GM19240 (cell line): Measurements from ENCODE around the gene IL4.

Experiments used
- DNase-seq: peaks from one replicate; pipeline ENCODE4 v3.0.0; 2011; ENCODE audit warnings: low spot score; ENCODE audit not compliant: insufficient read length

The IL4 gene

GRCh38 chr5:132658381-132659302, 15.1 kb upstream of the IL4 start:
- no peak for DNase-seq

- DNase-seq, result no peak
Measured at GRCh38 chr5:132659598-132660493, 13.9 kb upstream of the IL4 start.

GRCh38 chr5:132661231-132662003, 12.4 kb upstream of the IL4 start:
- DNase-seq, result no peak

- no peak for DNase-seq
Measured at GRCh38 chr5:132662004-132662401, 11.8 kb upstream of the IL4 start.

- DNase-seq, result peak; percentile 82
Measured at GRCh38 chr5:132662925-132663770, 10.6 kb upstream of the IL4 start.

GRCh38 chr5:132663771-132664695, 9.8 kb upstream of the IL4 start:
- peak; percentile 70 for DNase-seq

- DNase-seq, result no peak
Measured at GRCh38 chr5:132664696-132665209, 9.0 kb upstream of the IL4 start.

- DNase-seq, result no peak
Measured at GRCh38 chr5:132665574-132666080, 8.2 kb upstream of the IL4 start.

- DNase-seq, result no peak
Measured at GRCh38 chr5:132666310-132667123, 7.3 kb upstream of the IL4 start.

GRCh38 chr5:132667309-132667708, 6.5 kb upstream of the IL4 start:
- no peak for DNase-seq

- DNase-seq, result no peak
Measured at GRCh38 chr5:132667761-132668705, 5.8 kb upstream of the IL4 start.

- DNase-seq, result no peak
Measured at GRCh38 chr5:132668706-132669454, 4.9 kb upstream of the IL4 start.

- no peak for DNase-seq
Measured at GRCh38 chr5:132669455-132669820, 4.4 kb upstream of the IL4 start.

GRCh38 chr5:132669966-132670882, 3.6 kb upstream of the IL4 start:
- DNase-seq, result no peak

- DNase-seq, result no peak
Measured at GRCh38 chr5:132671000-132671399, 2.8 kb upstream of the IL4 start.
